Glutamatergic neuron (in vitro differentiated cells): ENCODE measurements around the gene CACNA1D. TPM values are rescaled to one million over a fixed set of nuclear protein-coding genes. Genes with fewer than 3 reads are reported as not detected.

Source experiments
- DNase-seq: peaks from one replicate; pipeline ENCODE4 v3.0.0; 2022
- H3K27ac Mint-ChIP-seq: one replicate; pipeline ENCODE4 v1.8.0; 2020; ENCODE audit warnings: mild to moderate bottlenecking, mixed read lengths, inconsistent platforms; ENCODE audit not compliant: unreplicated experiment
- H3K27me3 Mint-ChIP-seq: one replicate; pipeline ENCODE4 v1.8.0; 2020; ENCODE audit warnings: mild to moderate bottlenecking, moderate library complexity, mixed read lengths, inconsistent platforms; ENCODE audit not compliant: unreplicated experiment
- H3K36me3 Mint-ChIP-seq: one replicate; pipeline ENCODE4 v1.8.0; 2020; ENCODE audit warnings: mild to moderate bottlenecking, mixed read lengths, inconsistent platforms; ENCODE audit not compliant: unreplicated experiment
- H3K4me1 Mint-ChIP-seq: one replicate; pipeline ENCODE4 v1.8.0; 2020; ENCODE audit warnings: mild to moderate bottlenecking, low read depth, mixed read lengths, inconsistent platforms; ENCODE audit not compliant: unreplicated experiment
- H3K4me3 Mint-ChIP-seq: one replicate; pipeline ENCODE4 v1.8.0; 2020; ENCODE audit warnings: mild to moderate bottlenecking, mixed read lengths, inconsistent platforms; ENCODE audit not compliant: unreplicated experiment
- H3K9me3 Mint-ChIP-seq: one replicate; pipeline ENCODE4 v1.8.0; 2020; ENCODE audit warnings: mild to moderate bottlenecking, moderate library complexity, mixed read lengths, inconsistent platforms; ENCODE audit not compliant: unreplicated experiment
- CTCF ChIP-seq: fragments of 200-600 bp; sonication (generic); IDR thresholded peaks from one replicate; pipeline ENCODE4 v1.5.0; 2021; ENCODE audit not compliant: partially characterized antibody, unreplicated experiment
- total RNA-seq: library from RNA; stranded (reverse); fragmentation: NEBNext Ultra II Directional; extraction: Animal tissue kit (Norgen Biotek cat#: 25700); gene quantifications from one replicate; pipeline ENCODE4 v1.2.1, GENCODE V29; 2021; ENCODE audit not compliant: unreplicated experiment

CACNA1D gene
- total RNA-seq, 1 donor from 2014 or later: 5.0 TPM

- H3K27me3 Mint-ChIP-seq: peaks cover 6% of the 10 kb centered on the region
Measured at GRCh38 chr3:53807117-53807810, 312.9 kb downstream of the CACNA1D start.

GRCh38 chr3:53808496-53808895, 314.1 kb downstream of the CACNA1D start:
- H3K4me1 Mint-ChIP-seq: peaks cover 13% of the 10 kb centered on the region
- no peaks in the 10 kb centered on the region for H3K9me3 Mint-ChIP-seq
- H3K4me3 Mint-ChIP-seq: no peak overlapping the region
- no peak for TF ChIP-seq CTCF
- no peak for DNase-seq
- H3K27ac Mint-ChIP-seq: no peak overlapping the region
- H3K36me3 Mint-ChIP-seq: no peaks in the 10 kb centered on the region
- peaks cover 6% of the 10 kb centered on the region for H3K27me3 Mint-ChIP-seq

More at GRCh38 chr3:53807117-53807810, 312.9 kb downstream of the CACNA1D start:
- no peak for TF ChIP-seq CTCF
- Mint-ChIP-seq H3K4me1 (peaks cover 11% of the 10 kb centered on the region), H3K4me3 (no peak overlapping the region), H3K9me3 (no peaks in the 10 kb centered on the region), H3K27ac (no peak overlapping the region), H3K36me3 (no peaks in the 10 kb centered on the region)
- DNase-seq: no peak

- H3K9me3 Mint-ChIP-seq: no peaks in the 10 kb centered on the region
Measured at GRCh38 chr3:53809267-53809666, 314.9 kb downstream of the CACNA1D start.

GRCh38 chr3:53809764-53810400, 315.5 kb downstream of the CACNA1D start:
- DNase-seq: peak; percentile 6
- no peak overlapping the region for H3K27ac Mint-ChIP-seq
- peaks cover 8% of the 10 kb centered on the region for H3K4me1 Mint-ChIP-seq
- no peak overlapping the region for H3K4me3 Mint-ChIP-seq
- H3K36me3 Mint-ChIP-seq: no peaks in the 10 kb centered on the region
- peaks cover 3% of the 10 kb centered on the region for H3K27me3 Mint-ChIP-seq
- no peaks in the 10 kb centered on the region for H3K9me3 Mint-ChIP-seq
- TF ChIP-seq CTCF: no peak

More at GRCh38 chr3:53809267-53809666, 314.9 kb downstream of the CACNA1D start:
- TF ChIP-seq CTCF: no peak
- Mint-ChIP-seq H3K27me3 (peaks cover 3% of the 10 kb centered on the region), H3K27ac (no peak overlapping the region), H3K4me3 (no peak overlapping the region), H3K36me3 (no peaks in the 10 kb centered on the region), H3K4me1 (peaks cover 12% of the 10 kb centered on the region)
- DNase-seq: no peak

- Mint-ChIP-seq H3K9me3 (no peaks in the 10 kb centered on the region), H3K4me3 (no peak overlapping the region), H3K27me3 (peaks cover 3% of the 10 kb centered on the region), H3K4me1 (peaks cover 3% of the 10 kb centered on the region), H3K36me3 (no peaks in the 10 kb centered on the region), H3K27ac (no peak overlapping the region)
- TF ChIP-seq CTCF: no peak
- DNase-seq: peak; percentile 6
Measured at GRCh38 chr3:53811143-53811927, 316.9 kb downstream of the CACNA1D start.
